Body of pancreas (tissue), 4 donors: ENCODE data around the gene ZSWIM3. TPM values are rescaled to one million over a fixed set of nuclear protein-coding genes. Genes with fewer than 3 reads are reported as not detected.

ENCODE experiments used
- ATAC-seq: fragments of 150-250 bp; one replicate; pipeline ENCODE4 v1.9.1; 2016
- DNase-seq, 4 donors: peaks; one replicate each; pipeline ENCODE4 v3.0.0-alpha.2; 2019
- H3K27ac ChIP-seq, 4 donors: fragments of 200-600 bp; sonication (generic); 1 replicate in 3 of 4; 2 replicates in 1 of 4; pipeline versions ENCODE4 v1.5.1 to v1.6.1; 2016 to 2019; ENCODE audit warnings: mild to moderate bottlenecking in 1 of 4, mixed read lengths in 1 of 4, moderate library complexity in 1 of 4
- H3K27me3 ChIP-seq, 2 donors: fragments of 200-600 bp; sonication (generic); one replicate each; pipeline ENCODE4 v1.6.0; 2016; ENCODE audit warnings: mild to moderate bottlenecking in 1 of 2
- H3K36me3 ChIP-seq, 2 donors: fragments of 200-600 bp; sonication (generic); replicated peaks in 1 of 2; 2 replicates each; pipeline ENCODE4 v1.5.1; 2016; ENCODE audit warnings: low read depth in 2 of 2; ENCODE audit not compliant: insufficient read depth in 1 of 2
- H3K4me1 ChIP-seq: fragments of 200-600 bp; sonication (generic); one replicate; pipeline ENCODE4 v1.6.0; 2016
- H3K4me3 ChIP-seq, 2 donors: fragments of 200-600 bp; sonication (generic); 1 replicate in 1 of 2; 2 replicates in 1 of 2; pipeline ENCODE4 v1.5.1; 2016 to 2019
- H3K9me3 ChIP-seq, 3 donors: fragments of 200-600 bp; sonication (generic); 1 replicate in 2 of 3; 2 replicates in 1 of 3; pipeline ENCODE4 v1.5.1; 2016
- CTCF ChIP-seq, 7 experiments: fragments of 450-650 bp in 4 of 7; fragments of 200-600 bp in 3 of 7; sonication (generic) in 3 of 7; IDR thresholded peaks; one replicate each; pipeline ENCODE4 v1.5.1; 2016 to 2019; ENCODE audit warnings: antibody characterized with exemption in 7 of 7
- POLR2A ChIP-seq, 3 donors: fragments of 450-650 bp; IDR thresholded peaks; one replicate each; pipeline ENCODE4 v1.6.1; 2016; ENCODE audit warnings: antibody characterized with exemption in 3 of 3, mild to moderate bottlenecking in 2 of 3
- WGBS, 2 donors: methylation state at CpG; one replicate each; pipeline ENCODE4 v1.1.5; 2017; 5-methylcytosine and 5-hydroxymethylcytosine counted together
- intact Hi-C: fragments of 100-400 bp; cut with DNase I; formaldehyde crosslinking; loops from one replicate; pipeline ENCODE4 v1.15.1; 2023
- total RNA-seq, 2 donors: library from RNA; depleted of rRNA; stranded (reverse); fragments of >200 nt; gene quantifications; one replicate each; pipeline ENCODE4 v1.1.0, GENCODE V29; 2016

The ZSWIM3 gene
- total RNA-seq, 2 donors from 2014 or later: 1.6 to 2.1 TPM

- peak; percentile 91 to 97 (median 94) for DNase-seq
- peaks cover 0 to 7% of the 10 kb centered on the region in 2 donors for H3K36me3 ChIP-seq
- intact Hi-C loops: loop anchor here (10.0 kb wide), 1 partner anchor 74 kb away; no protein-coding TSS in a partner anchor
- ATAC-seq: peak; percentile 86
- H3K27me3 ChIP-seq: no peaks in the 10 kb centered on the region
- H3K9me3 ChIP-seq: no peaks in the 10 kb centered on the region
- H3K27ac ChIP-seq: peak within 1 kb of the TSS; percentile 65 to 80 (median 75)
- 1 to 5% methylated on average over 6 to 78 of the region's 78 CpGs for WGBS, 2 donors
- TF ChIP-seq POLR2A (IDR thresholded peaks at IDR 0.05) (peak; percentile 27 to 72 (median 67)), CTCF (IDR thresholded peaks at IDR 0.05) (no peak)
- peaks cover 33% of the 10 kb centered on the region for H3K4me1 ChIP-seq
- H3K4me3 ChIP-seq: peak within 1 kb of the TSS; percentile 86 to 90
Measured at GRCh38 chr20:45890985-45891983, 33.9 kb downstream of the ZSWIM3 start, which contains the start of the genes CTSA and NEURL2. Gene CTSA, plus strand, starts transcription at chr20:45891335. Its CDS starts 234 bp downstream, at chr20:45891569. Gene NEURL2, minus strand, starts transcription at chr20:45891208. Its CDS starts 217 bp downstream, at chr20:45890991.

DNA sequence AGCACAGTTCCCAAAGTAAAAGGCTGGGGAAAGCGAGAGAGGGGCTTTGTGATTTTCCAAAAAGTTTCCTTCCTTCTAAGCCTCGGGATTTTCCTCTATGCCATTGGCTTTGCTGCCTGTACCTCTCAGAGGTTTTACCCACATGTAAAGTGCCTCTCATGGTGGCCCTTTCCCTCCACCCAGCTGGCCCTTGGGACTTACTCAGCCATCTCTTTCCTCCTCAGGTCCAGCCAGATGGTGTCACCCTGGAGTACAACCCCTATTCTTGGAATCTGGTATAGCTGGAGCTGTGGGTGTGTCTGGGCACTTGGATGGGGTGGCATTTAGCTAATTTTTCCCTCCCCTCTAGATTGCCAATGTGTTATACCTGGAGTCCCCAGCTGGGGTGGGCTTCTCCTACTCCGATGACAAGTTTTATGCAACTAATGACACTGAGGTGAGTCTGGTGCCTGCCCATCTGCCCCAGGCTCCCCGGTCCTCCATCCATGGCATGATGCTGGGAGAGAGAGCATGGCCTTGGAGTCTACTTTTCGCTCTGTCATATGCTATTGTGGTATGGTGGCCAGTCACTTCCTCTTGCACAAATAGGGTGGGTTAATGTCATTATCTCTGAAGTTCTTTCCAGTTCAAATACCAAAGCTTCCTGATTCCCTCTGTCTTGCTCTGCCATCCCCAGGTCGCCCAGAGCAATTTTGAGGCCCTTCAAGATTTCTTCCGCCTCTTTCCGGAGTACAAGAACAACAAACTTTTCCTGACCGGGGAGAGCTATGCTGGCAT, 34.8 kb downstream of the ZSWIM3 start:
- DNase-seq (peak in 1 of 4 donors; percentile 29), ATAC-seq (no peak)
- intact Hi-C loops: loop anchor here (10.0 kb wide), 1 partner anchor 73 kb away; no protein-coding TSS in a partner anchor
- Histone ChIP-seq H3K4me3 (peak overlapping the region in 1 of 2 donors; percentile 90), H3K4me1 (peaks cover 33% of the 10 kb centered on the region), H3K27me3 (no peaks in the 10 kb centered on the region), H3K36me3 (peaks cover 0 to 7% of the 10 kb centered on the region in 2 donors), H3K9me3 (no peaks in the 10 kb centered on the region), H3K27ac (peak overlapping the region in 2 of 4 donors; percentile 72 to 78)
- TF ChIP-seq POLR2A (IDR thresholded peaks at IDR 0.05) (no peak), CTCF (IDR thresholded peaks at IDR 0.05) (no peak)
- 73 to 75% methylated on average over 9 of the region's 9 CpGs for WGBS, 2 donors

DNA sequence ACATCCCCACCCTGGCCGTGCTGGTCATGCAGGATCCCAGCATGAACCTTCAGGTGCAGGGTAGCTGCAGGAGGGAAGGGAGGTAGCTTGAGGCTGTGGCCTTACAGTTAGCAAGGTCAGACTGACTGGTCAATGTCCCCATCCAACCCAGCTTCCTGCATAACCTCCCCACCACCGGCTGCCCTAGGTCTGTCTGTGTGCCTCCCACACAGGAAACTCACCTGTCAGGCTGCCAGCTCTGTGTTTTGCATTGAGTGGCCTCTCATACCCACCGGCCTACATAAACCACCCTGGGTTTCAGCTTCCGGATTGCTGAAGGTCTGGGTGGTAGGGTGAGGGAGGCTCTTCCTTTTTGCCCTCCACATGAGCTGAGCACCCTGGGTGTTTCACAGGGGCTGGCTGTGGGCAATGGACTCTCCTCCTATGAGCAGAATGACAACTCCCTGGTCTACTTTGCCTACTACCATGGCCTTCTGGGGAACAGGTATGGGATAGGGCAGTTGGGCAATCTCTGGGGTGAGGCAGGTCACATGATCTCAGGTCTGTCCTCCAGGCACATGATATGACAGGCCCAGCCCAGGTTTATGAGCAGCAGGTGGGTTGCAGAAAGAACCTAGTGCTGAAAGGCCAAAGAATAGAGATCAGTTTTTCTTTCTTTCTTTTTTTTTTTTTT, 35.5 kb downstream of the ZSWIM3 start:
- ATAC-seq: no peak
- Histone ChIP-seq H3K27me3 (no peaks in the 10 kb centered on the region), H3K9me3 (no peaks in the 10 kb centered on the region), H3K27ac (no peak overlapping the region), H3K4me3 (no peak overlapping the region), H3K36me3 (peaks cover 0 to 7% of the 10 kb centered on the region in 2 donors), H3K4me1 (peaks cover 33% of the 10 kb centered on the region)
- WGBS, 2 donors: 58 to 71% methylated on average over 1 to 4 of the region's 4 CpGs
- no peak for DNase-seq
- intact Hi-C loops: loop anchor here (10.0 kb wide), 1 partner anchor 72 kb away; no protein-coding TSS in a partner anchor
- TF ChIP-seq CTCF (IDR thresholded peaks at IDR 0.05): no peak
- no peak for TF ChIP-seq POLR2A (IDR thresholded peaks at IDR 0.05)

DNA sequence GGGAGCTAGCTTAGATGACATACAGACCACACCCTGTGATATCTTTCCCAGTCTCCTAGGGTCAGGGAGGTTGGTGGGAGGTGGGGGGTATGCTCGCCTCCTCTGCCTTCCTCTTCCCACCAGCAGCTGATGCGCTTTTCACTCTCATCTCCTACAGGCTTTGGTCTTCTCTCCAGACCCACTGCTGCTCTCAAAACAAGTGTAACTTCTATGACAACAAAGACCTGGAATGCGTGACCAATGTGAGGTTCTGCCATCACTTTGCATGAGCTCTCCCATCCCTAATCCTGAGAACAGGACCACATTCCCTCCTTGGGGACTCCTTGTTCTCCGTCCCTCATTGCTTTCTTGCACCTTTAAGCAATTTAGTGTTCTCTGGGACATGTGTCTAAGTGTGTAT, 36.4 kb downstream of the ZSWIM3 start:
- DNase-seq: no peak
- peaks cover 33% of the 10 kb centered on the region for H3K4me1 ChIP-seq
- peaks cover 0 to 10% of the 10 kb centered on the region in 2 donors for H3K36me3 ChIP-seq
- 88 to 96% methylated on average over 4 of the region's 4 CpGs for WGBS, 2 donors
- no peak overlapping the region for H3K27ac ChIP-seq
- TF ChIP-seq POLR2A (IDR thresholded peaks at IDR 0.05) (no peak), CTCF (IDR thresholded peaks at IDR 0.05) (no peak)
- ATAC-seq: no peak
- no peaks in the 10 kb centered on the region for H3K27me3 ChIP-seq
- no peaks in the 10 kb centered on the region for H3K9me3 ChIP-seq
- H3K4me3 ChIP-seq: no peak overlapping the region
- intact Hi-C loops: loop anchor here (10.0 kb wide), 1 partner anchor 71 kb away; no protein-coding TSS in a partner anchor
